ENCODE results near the gene COL5A1.

DNA sequence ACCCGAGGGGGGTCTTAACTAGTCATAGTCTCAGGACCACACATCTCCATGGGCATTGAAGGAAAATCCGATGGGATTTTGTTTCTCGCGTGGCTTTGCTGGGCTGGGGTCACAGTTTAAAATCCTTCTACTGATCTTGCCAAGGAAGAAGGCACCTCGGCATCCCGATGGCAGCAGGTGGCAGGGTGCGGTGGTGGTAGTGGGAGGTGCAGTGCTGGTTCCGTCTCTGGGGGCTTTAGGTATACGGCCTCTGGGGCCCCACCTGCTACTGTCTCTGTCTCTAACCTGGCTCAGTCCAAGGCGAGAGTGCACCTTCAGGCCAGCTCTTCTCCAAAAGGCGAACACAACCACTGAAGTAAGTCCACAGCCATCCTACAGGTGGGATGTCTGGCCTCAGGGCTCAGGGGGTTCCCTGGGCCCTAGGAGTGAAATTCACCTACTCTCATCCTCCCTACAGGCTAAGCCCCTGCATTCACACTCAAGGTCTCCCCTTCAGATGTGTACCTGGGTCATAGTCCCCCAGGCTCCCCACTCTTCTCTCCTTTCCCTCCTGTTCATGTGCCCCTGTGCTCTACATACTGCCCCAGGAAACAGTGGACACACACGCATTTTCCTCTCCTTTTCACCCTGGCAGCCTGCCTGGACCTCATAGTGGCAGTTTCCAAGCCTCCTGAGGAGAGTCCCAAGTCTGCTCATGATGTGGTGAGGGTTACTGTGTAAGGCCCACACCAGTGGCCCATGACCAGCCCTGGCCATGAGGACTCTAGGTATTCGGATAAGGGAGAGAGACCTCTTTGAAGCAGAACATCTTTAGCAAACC, 238.3 kb downstream of the COL5A1 start:
- TF ChIP-seq CTCF (IDR thresholded peaks at IDR 0.05; ENCODE audit: borderline replicate concordance, extremely low read depth, low read length, poor library complexity, severe bottlenecking) (no peak), EZH2 (IDR thresholded peaks at IDR 0.05; ENCODE audit: borderline replicate concordance, low read depth, low read length, severe bottlenecking) (no peak)

All from DND-41 (cell line).